WERI-Rb-1 (cell line): Measurements from ENCODE around the gene RBMS1.

Experiments
- DNase-seq: peaks from one replicate; pipeline ENCODE4 v3.0.0-alpha.2; 2020
- H3K27ac ChIP-seq: fragments of 250-450 bp; sonication (Bioruptor Pico); 2 replicates; pipeline ENCODE4 v1.5.1; 2020; ENCODE audit warnings: mild to moderate bottlenecking, moderate library complexity
- H3K27me3 ChIP-seq: fragments of 250-450 bp; sonication (Bioruptor Pico); 2 replicates; pipeline ENCODE4 v1.5.1; 2021; ENCODE audit warnings: mild to moderate bottlenecking, low read depth, moderate library complexity; ENCODE audit not compliant: insufficient read depth, severe bottlenecking
- H3K36me3 ChIP-seq: fragments of 250-450 bp; sonication (Bioruptor Pico); 2 replicates; pipeline ENCODE4 v1.5.1; 2020; ENCODE audit warnings: mild to moderate bottlenecking, moderate library complexity
- H3K4me3 ChIP-seq: 2 replicates; pipeline ENCODE4 v1.5.1; 2011; ENCODE audit warnings: low read depth, mild to moderate bottlenecking, control low read depth, low read length
- H3K9me3 ChIP-seq: fragments of 250-450 bp; sonication (Bioruptor Pico); 2 replicates; pipeline ENCODE4 v1.5.1; 2021; ENCODE audit warnings: mild to moderate bottlenecking, moderate library complexity; ENCODE audit not compliant: severe bottlenecking
- CTCF ChIP-seq: IDR thresholded peaks from 2 replicates; pipeline ENCODE4 v1.5.1; 2011; ENCODE audit warnings: low read depth, mild to moderate bottlenecking, control low read depth, inconsistent platforms, low read length

RBMS1 gene

GRCh38 chr2:160247296-160248035, 246.1 kb downstream of the RBMS1 start:
- peak; percentile 53 for DNase-seq
- Histone ChIP-seq H3K27ac (peak overlapping the region; percentile 76), H3K27me3 (no peaks in the 10 kb centered on the region), H3K4me3 (no peak overlapping the region), H3K9me3 (no peaks in the 10 kb centered on the region), H3K36me3 (no peaks in the 10 kb centered on the region)
- TF ChIP-seq CTCF: no peak

DNA sequence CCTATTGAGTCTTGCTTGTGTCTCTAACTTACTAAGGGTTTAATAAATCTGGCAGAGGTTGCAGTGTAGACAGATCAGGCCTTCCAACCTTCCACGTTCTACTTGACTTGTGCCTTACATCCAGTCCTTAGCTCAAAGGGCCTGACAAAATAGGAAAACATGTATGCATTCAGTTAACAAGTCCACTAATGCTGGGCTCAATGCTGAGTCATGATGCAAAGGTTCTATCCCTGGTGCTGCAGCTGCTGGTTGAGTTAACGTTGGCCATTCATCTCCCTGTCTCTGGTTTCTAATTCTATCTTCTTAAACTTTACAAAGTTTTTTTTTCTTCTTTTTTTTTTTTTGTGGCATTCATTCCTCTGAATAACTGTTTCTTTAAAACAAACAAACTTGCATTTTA, 247.3 kb downstream of the RBMS1 start:
- Histone ChIP-seq H3K36me3 (no peaks in the 10 kb centered on the region), H3K27ac (no peak overlapping the region), H3K27me3 (no peaks in the 10 kb centered on the region), H3K4me3 (no peak overlapping the region), H3K9me3 (no peaks in the 10 kb centered on the region)
- TF ChIP-seq CTCF: no peak
- DNase-seq: no peak

DNA sequence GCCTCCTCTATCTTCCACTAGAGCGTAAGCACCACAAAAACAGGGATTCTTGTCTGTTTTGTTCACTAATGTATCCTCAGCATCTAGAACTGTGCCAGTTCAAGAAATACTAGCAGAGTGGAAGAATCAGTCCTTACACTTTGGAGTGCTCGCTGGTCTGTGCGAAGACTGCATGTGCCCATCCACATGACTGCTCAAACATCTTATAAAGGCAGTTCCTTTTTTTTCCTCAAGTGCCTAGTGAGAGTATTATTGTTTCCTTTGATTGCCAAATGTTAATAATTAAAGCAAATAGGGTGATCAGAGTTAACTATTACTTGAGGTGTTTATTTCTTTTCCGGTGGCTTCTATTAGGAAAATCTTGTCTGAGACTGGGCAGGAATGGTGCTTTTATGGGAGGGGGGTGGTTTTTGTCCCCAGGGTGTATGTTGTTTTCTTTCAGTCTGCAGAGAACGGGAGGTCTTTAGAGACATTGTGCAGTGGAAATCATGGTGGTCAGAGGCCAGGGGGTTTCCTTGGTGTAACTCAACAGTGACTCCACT, 247.9 kb downstream of the RBMS1 start:
- no peaks in the 10 kb centered on the region for H3K36me3 ChIP-seq
- H3K9me3 ChIP-seq: no peaks in the 10 kb centered on the region
- DNase-seq: no peak
- H3K4me3 ChIP-seq: no peak overlapping the region
- no peak overlapping the region for H3K27ac ChIP-seq
- H3K27me3 ChIP-seq: no peaks in the 10 kb centered on the region
- no peak for TF ChIP-seq CTCF

DNA sequence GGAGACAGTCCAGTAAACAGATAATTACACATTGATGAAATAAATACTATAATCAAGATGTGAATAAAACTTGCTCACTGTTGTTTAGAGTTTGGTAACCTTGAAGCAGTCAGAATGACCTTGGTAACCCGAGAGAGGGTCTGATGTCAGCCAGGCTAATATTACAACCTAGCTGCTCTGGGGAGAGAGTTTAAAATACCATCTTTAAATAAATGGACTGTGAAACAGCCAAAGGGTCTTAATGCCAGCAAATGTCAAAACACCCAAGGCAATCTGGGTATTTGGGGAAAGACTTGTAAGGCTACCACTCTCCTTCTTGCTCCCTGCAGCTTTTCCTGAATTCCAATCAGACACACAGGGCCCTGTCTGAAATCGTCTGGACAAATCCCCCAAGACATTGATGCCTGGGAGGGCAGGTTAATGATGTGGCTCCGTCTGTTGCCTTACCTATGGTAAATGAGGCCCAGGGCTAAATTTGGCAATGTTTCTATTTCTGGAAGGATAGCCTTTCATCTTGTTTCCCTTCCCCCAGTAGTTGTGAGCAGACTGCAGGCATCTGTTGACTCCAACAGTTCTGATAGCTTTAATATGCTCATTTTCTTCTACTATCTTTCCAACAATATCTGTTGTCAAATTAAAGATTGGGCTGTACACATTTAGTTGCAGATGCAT, 250.6 kb downstream of the RBMS1 start:
- Histone ChIP-seq H3K4me3 (no peak overlapping the region), H3K9me3 (no peaks in the 10 kb centered on the region), H3K27me3 (no peaks in the 10 kb centered on the region), H3K36me3 (no peaks in the 10 kb centered on the region), H3K27ac (peak overlapping the region; percentile 33)
- peak; percentile 43 for DNase-seq
- no peak for TF ChIP-seq CTCF

GRCh38 chr2:160241251-160242137, 252.1 kb downstream of the RBMS1 start:
- no peak for DNase-seq
- TF ChIP-seq CTCF: no peak
- H3K27me3 ChIP-seq: no peaks in the 10 kb centered on the region
- H3K27ac ChIP-seq: no peak overlapping the region
- H3K4me3 ChIP-seq: no peak overlapping the region
- H3K9me3 ChIP-seq: no peaks in the 10 kb centered on the region
- no peaks in the 10 kb centered on the region for H3K36me3 ChIP-seq
